PFSK-1 (cell line): ENCODE measurements around the gene ATAD3B.

Experiments used
- FOXP2 ChIP-seq: optimal IDR thresholded peaks from 2 replicates; pipeline ENCODE3; 2011; ENCODE audit warnings: borderline replicate concordance, control low read depth, inconsistent platforms; ENCODE audit not compliant: insufficient read depth; ENCODE audit errors: extremely low read length, extremely low read depth
- POLR2AphosphoS5 ChIP-seq: IDR thresholded peaks from 2 replicates; pipeline ENCODE4 v1.6.1; 2012; ENCODE audit warnings: low read depth, mild to moderate bottlenecking, control low read depth, low read length, moderate library complexity
- SIN3A ChIP-seq: IDR thresholded peaks from 2 replicates; pipeline ENCODE4 v1.6.1; 2012; ENCODE audit warnings: mild to moderate bottlenecking, low read length, moderate library complexity, borderline replicate concordance; ENCODE audit not compliant: insufficient read depth
- TAF1 ChIP-seq: IDR thresholded peaks from 2 replicates; pipeline ENCODE4 v1.6.1; 2012; ENCODE audit warnings: low read length, control low read depth, borderline replicate concordance; ENCODE audit not compliant: insufficient read depth
- TF ChIP-seq, protein P1 (sequence below), 2 experiments: IDR thresholded peaks; 2 replicates each; pipeline versions ENCODE4 v1.6.1 to v1.8.0; 2011 to 2012; ENCODE audit warnings: low read depth in 2 of 2, low read length in 2 of 2, control low read depth in 1 of 2, inconsistent platforms in 1 of 2, mild to moderate bottlenecking in 1 of 2, moderate library complexity in 1 of 2; ENCODE audit not compliant: insufficient read depth in 1 of 2

DNA sequence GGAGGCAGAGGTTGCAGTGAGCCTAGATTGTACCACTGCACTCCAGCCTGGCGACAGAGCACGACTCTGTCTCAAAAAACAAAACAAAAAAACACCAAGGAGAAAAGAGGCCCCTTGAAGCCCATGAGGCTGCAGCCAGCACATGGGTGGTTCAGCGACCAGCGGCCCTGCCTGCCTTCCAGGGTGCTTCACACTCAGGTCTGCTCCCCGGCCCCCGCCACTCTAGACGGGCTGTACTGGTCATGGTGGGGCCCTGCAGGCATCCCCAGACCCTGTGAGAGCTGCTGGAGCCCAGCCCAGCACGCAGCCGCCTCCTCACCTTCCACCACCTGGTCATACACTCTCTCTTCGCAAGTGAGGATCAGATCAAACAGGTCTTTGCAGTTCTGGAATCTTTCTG is 73.0 kb downstream of the ATAD3B start:
- no peak for TF ChIP-seq SIN3A
- TF ChIP-seq POLR2AphosphoS5: no peak
- no peak for TF ChIP-seq FOXP2
- no peak for TF ChIP-seq TAF1
- TF ChIP-seq, protein P1, sequence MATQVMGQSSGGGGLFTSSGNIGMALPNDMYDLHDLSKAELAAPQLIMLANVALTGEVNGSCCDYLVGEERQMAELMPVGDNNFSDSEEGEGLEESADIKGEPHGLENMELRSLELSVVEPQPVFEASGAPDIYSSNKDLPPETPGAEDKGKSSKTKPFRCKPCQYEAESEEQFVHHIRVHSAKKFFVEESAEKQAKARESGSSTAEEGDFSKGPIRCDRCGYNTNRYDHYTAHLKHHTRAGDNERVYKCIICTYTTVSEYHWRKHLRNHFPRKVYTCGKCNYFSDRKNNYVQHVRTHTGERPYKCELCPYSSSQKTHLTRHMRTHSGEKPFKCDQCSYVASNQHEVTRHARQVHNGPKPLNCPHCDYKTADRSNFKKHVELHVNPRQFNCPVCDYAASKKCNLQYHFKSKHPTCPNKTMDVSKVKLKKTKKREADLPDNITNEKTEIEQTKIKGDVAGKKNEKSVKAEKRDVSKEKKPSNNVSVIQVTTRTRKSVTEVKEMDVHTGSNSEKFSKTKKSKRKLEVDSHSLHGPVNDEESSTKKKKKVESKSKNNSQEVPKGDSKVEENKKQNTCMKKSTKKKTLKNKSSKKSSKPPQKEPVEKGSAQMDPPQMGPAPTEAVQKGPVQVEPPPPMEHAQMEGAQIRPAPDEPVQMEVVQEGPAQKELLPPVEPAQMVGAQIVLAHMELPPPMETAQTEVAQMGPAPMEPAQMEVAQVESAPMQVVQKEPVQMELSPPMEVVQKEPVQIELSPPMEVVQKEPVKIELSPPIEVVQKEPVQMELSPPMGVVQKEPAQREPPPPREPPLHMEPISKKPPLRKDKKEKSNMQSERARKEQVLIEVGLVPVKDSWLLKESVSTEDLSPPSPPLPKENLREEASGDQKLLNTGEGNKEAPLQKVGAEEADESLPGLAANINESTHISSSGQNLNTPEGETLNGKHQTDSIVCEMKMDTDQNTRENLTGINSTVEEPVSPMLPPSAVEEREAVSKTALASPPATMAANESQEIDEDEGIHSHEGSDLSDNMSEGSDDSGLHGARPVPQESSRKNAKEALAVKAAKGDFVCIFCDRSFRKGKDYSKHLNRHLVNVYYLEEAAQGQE (IDR thresholded peaks at IDR 0.05; ENCODE audit: insufficient read depth in 1 of 2, low read depth in 2 of 2, low read length in 2 of 2): no peak
